IMR-90 (cell line): ENCODE data around the gene PSAP. TPM values are rescaled to one million over a fixed set of nuclear protein-coding genes. Genes with fewer than 3 reads are reported as not detected.
A peak's percentile ranks its signal among the peaks of the same experiment; 100 is the strongest.

ENCODE experiments used
- ATAC-seq: fragments of 200-7000 bp; cut with Tn5 transposase; 2 replicates; pipeline ENCODE4 v1.9.1; 2020; ENCODE audit warnings: low read depth, mild to moderate bottlenecking, moderate library complexity
- BruUV-seq: library from RNA; stranded (reverse); fragments of 400-500 nt; replicated peaks from 2 replicates; lab custom pipeline; 2021; lab: Mats Ljungman, UMichigan
- CTCF ChIA-PET: fragments of 300-600 bp; formaldehyde crosslinking; extraction: SDS; loops from one replicate; lab custom pipeline; 2021; ENCODE audit warnings: antibody characterized with exemption; lab: Yijun Ruan, JAX
- POLR2A ChIA-PET: fragments of 300-600 bp; sonication (Branson Sonifier 250); formaldehyde crosslinking; loops from one replicate; lab custom pipeline; 2022; ENCODE audit warnings: antibody characterized with exemption; ENCODE audit not compliant: unreplicated experiment; lab: Charles Lee
- DNase-seq: peaks from one replicate; pipeline ENCODE4 v3.0.0; 2013
- H2AFZ ChIP-seq: replicated peaks from 2 replicates; pipeline ENCODE3; 2013; ENCODE audit warnings: low read length, mild to moderate bottlenecking; ENCODE audit not compliant: poor library complexity
- H2AK5ac ChIP-seq: 2 replicates; pipeline ENCODE4 v1.6.1; 2013; ENCODE audit warnings: low read depth, low read length, inconsistent platforms
- H2AK9ac ChIP-seq: replicated peaks from 2 replicates; pipeline ENCODE3; 2013; ENCODE audit warnings: mild to moderate bottlenecking, low read depth, low read length, moderate library complexity; ENCODE audit not compliant: poor library complexity
- H2BK120ac ChIP-seq: 2 replicates; pipeline ENCODE4 v1.6.1; 2013; ENCODE audit warnings: low read depth, low read length, inconsistent platforms
- H2BK15ac ChIP-seq: 3 replicates; pipeline ENCODE4 v1.6.1; 2013; ENCODE audit warnings: low read depth, low read length, inconsistent platforms
- H2BK20ac ChIP-seq: 2 replicates; pipeline ENCODE4 v1.6.1; 2013; ENCODE audit warnings: low read depth, mild to moderate bottlenecking, inconsistent platforms, low read length, moderate library complexity
- H2BK5ac ChIP-seq: 2 replicates; pipeline ENCODE4 v1.6.1; 2013; ENCODE audit warnings: mild to moderate bottlenecking, low read depth, low read length, inconsistent platforms; ENCODE audit not compliant: poor library complexity, severe bottlenecking
- H3K14ac ChIP-seq: replicated peaks from 2 replicates; pipeline ENCODE4 v1.6.1; 2013; ENCODE audit warnings: low read depth, low read length, inconsistent platforms
- H3K18ac ChIP-seq: 2 replicates; pipeline ENCODE4 v1.6.1; 2013; ENCODE audit warnings: low read depth, low read length, control low read depth
- H3K23ac ChIP-seq: 2 replicates; pipeline ENCODE4 v1.6.1; 2013; ENCODE audit warnings: low read depth, low read length, inconsistent platforms
- H3K27ac ChIP-seq: 2 replicates; pipeline ENCODE4 v1.5.1; 2013; ENCODE audit warnings: mild to moderate bottlenecking, control low read depth, low read length; ENCODE audit not compliant: insufficient read depth
- H3K27me3 ChIP-seq: 2 replicates; pipeline ENCODE4 v1.6.1; 2013; ENCODE audit warnings: low read length; ENCODE audit not compliant: control insufficient read depth, insufficient read depth
- H3K36me3 ChIP-seq: 2 replicates; pipeline ENCODE4 v1.6.1; 2013; ENCODE audit warnings: low read length, mixed read lengths; ENCODE audit not compliant: control insufficient read depth, insufficient read depth
- H3K4ac ChIP-seq: 2 replicates; pipeline ENCODE4 v1.6.1; 2013; ENCODE audit warnings: low read depth, low read length, inconsistent platforms
- H3K4me1 ChIP-seq: 2 replicates; pipeline ENCODE4 v1.6.1; 2013; ENCODE audit warnings: low read length, mixed read lengths; ENCODE audit not compliant: control insufficient read depth, insufficient read depth
- H3K4me2 ChIP-seq: 2 replicates; pipeline ENCODE4 v1.6.1; 2013; ENCODE audit warnings: low read depth, mild to moderate bottlenecking, control low read depth, low read length, moderate library complexity
- H3K4me3 ChIP-seq: 2 replicates; pipeline ENCODE4 v1.5.1; 2013; ENCODE audit warnings: low read depth, mild to moderate bottlenecking, control low read depth, low read length, moderate library complexity; ENCODE audit not compliant: insufficient read depth
- H3K56ac ChIP-seq: 2 replicates; pipeline ENCODE4 v1.6.1; 2013; ENCODE audit warnings: low read length, inconsistent platforms; ENCODE audit not compliant: insufficient read depth; ENCODE audit errors: extremely low read depth
- H3K79me1 ChIP-seq, 2 experiments: 2 replicates each; pipeline ENCODE4 v1.6.1; 2013; ENCODE audit warnings: low read length in 2 of 2, inconsistent platforms in 1 of 2, low read depth in 1 of 2
- H3K9ac ChIP-seq: 2 replicates; pipeline ENCODE4 v1.6.1; 2013; ENCODE audit warnings: low read depth, low read length, control low read depth
- H3K9me1 ChIP-seq: 2 replicates; pipeline ENCODE4 v1.6.1; 2013; ENCODE audit warnings: low read length, inconsistent platforms; ENCODE audit not compliant: insufficient read depth
- H3K9me3 ChIP-seq: 2 replicates; pipeline ENCODE4 v1.6.1; 2013; ENCODE audit warnings: low read length; ENCODE audit not compliant: control insufficient read depth, insufficient read depth
- H4K20me1 ChIP-seq: 2 replicates; pipeline ENCODE4 v1.6.1; 2013; ENCODE audit warnings: low read length, inconsistent platforms; ENCODE audit not compliant: insufficient read depth
- H4K5ac ChIP-seq: 2 replicates; pipeline ENCODE4 v1.6.1; 2013; ENCODE audit warnings: mild to moderate bottlenecking, low read depth, low read length, control low read depth
- H4K8ac ChIP-seq, 2 experiments: 2 replicates each; pipeline ENCODE4 v1.6.1; 2013; ENCODE audit warnings: low read depth in 2 of 2, low read length in 2 of 2, control low read depth in 1 of 2, inconsistent platforms in 1 of 2
- H4K91ac ChIP-seq: 2 replicates; pipeline ENCODE4 v1.6.1; 2013; ENCODE audit warnings: low read depth, low read length, inconsistent platforms; ENCODE audit not compliant: insufficient read depth
- CEBPB ChIP-seq: IDR thresholded peaks from 2 replicates; pipeline ENCODE4 v1.6.1; 2012; ENCODE audit warnings: low read depth, low read length, improper control_type of control experiment
- MXI1 ChIP-seq: IDR thresholded peaks from 2 replicates; pipeline ENCODE4 v1.6.1; 2012; ENCODE audit warnings: low read depth, mild to moderate bottlenecking, low read length, moderate library complexity, borderline replicate concordance
- RAD21 ChIP-seq: IDR thresholded peaks from 2 replicates; pipeline ENCODE4 v1.6.1; 2012; ENCODE audit warnings: low read length, improper control_type of control experiment
- RFX5 ChIP-seq: IDR thresholded peaks from 2 replicates; pipeline ENCODE4 v1.8.0; 2012; ENCODE audit warnings: low read depth, mild to moderate bottlenecking, low read length, moderate library complexity
- WGBS, 2 experiments: methylation state at CpG; one replicate each; pipeline versions ENCODE4 v1.1.5 to v1.1.7; 2013; ENCODE audit warnings: missing lambda C conversion rate in 2 of 2; ENCODE audit not compliant: insufficient read length in 1 of 2; ENCODE audit errors: extremely low coverage in 2 of 2; 5-methylcytosine and 5-hydroxymethylcytosine counted together
- dilution Hi-C: fragments of 300-500 bp; cut with HindIII; formaldehyde crosslinking; loops from one replicate; pipeline ENCODE4 v1.14.3; 2018; ENCODE audit warnings: low sequenced_read_pairs; ENCODE audit not compliant: unreplicated experiment
- in situ Hi-C: fragments of 300-500 bp; cut with MboI; formaldehyde crosslinking; loops from 3 replicates; pipeline ENCODE4 v1.14.3; 2019; ENCODE audit warnings: low sequenced_read_pairs, inconsistent platforms, mixed read lengths
- intact Hi-C: fragments of 100-400 bp; cut with micrococcal nuclease; formaldehyde crosslinking; loops from 2 replicates; pipeline ENCODE4 v1.10.0; 2022
- polyA plus RNA-seq, 3 experiments: library from polyadenylated mRNA; depleted of rRNA; stranded (reverse); fragments of >200 nt; gene quantifications; 2 replicates each; pipeline ENCODE4 v1.2.3, GENCODE V29; 2012; ENCODE audit warnings: low replicate concordance in 1 of 3
- total RNA-seq: library from RNA; depleted of rRNA; stranded (reverse); fragments of >200 nt; gene quantifications from 2 replicates; pipeline ENCODE4 v1.2.3, GENCODE V29; 2012

PSAP gene
- total and polyA plus RNA-seq, 2 of the 4 experiments (the other 2 are of a cell fraction) = 216 to 876 TPM

- no CpG with 5 or more reads among the region's 4 CpGs for WGBS, 2 experiments
- Histone ChIP-seq H3K27me3 (peaks cover 12% of the 10 kb centered on the region), H3K4me3 (no peak overlapping the region), H3K23ac (no peak overlapping the region), H2AK5ac (no peak overlapping the region), H2BK15ac (no peak overlapping the region), H3K4me2 (no peak overlapping the region; the same call in 1 of the 2 replicates), H2AK9ac (no peak overlapping the region), H3K36me3 (no peaks in the 10 kb centered on the region), H3K18ac (no peak overlapping the region), H3K4ac (no peak overlapping the region), H4K20me1 (no peaks in the 10 kb centered on the region), H3K56ac (no peak overlapping the region), H3K79me1 (no peaks in the 10 kb centered on the region), H4K91ac (no peak overlapping the region), H3K9me1 (0 out of 2 replicates have a peak, but pooled peaks cover 3% of the 10 kb centered on the region), H3K9me3 (no peaks in the 10 kb centered on the region), H2AFZ (no peak overlapping the region), H3K9ac (no peak overlapping the region), H4K8ac (no peak overlapping the region), H2BK20ac (0 out of 2 replicates have a peak overlapping the region, but pooled peaks have one; percentile 31), H2BK120ac (no peak overlapping the region), H3K4me1 (peaks cover 4% of the 10 kb centered on the region; the same call in 1 of the 2 replicates), H3K14ac (no peak overlapping the region), H4K5ac (no peak overlapping the region; the same call in 1 of the 2 replicates), H2BK5ac (no peak overlapping the region), H3K27ac (no peak overlapping the region)
- BruUV-seq = no TSS peak
- ChIA-PET POLR2A (no interaction called here), CTCF (no interaction called here)
- dilution Hi-C loops = no loop called here
- intact Hi-C loops = loop anchor here (5.0 kb wide), 1 partner anchor 45 kb away; no protein-coding TSS in a partner anchor
- DNase-seq = no peak
- TF ChIP-seq RFX5 (no peak), RAD21 (no peak), CEBPB (no peak), MXI1 (no peak)
- no peak for ATAC-seq
- in situ Hi-C loops = no loop called here
These were observed 36.7 kb upstream of the PSAP start for GRCh38 chr10:71887743-71888142.
